HG03108 (cell line): ENCODE data around the gene RUSF1.

Experiments used
- ATAC-seq: cut with Tn5 transposase; IDR thresholded peaks from one replicate; pipeline ENCODE4 v1.9.1; 2021; ENCODE audit warnings: moderate library complexity; ENCODE audit not compliant: unreplicated experiment

RUSF1 gene

GRCh38 chr16:31471875-31472708 lies 36.1 kb downstream of the RUSF1 start, which contains the start of gene TGFB1I1:
TSS of gene TGFB1I1 (plus strand) at chr16:31472152. CDS start at chr16:31472189, 37 bp downstream.
- no peak for ATAC-seq

GRCh38 chr16:31471241-31471874 lies 36.8 kb downstream of the RUSF1 start:
- no peak for ATAC-seq

GRCh38 chr16:31470615-31471014 lies 37.6 kb downstream of the RUSF1 start:
- no peak for ATAC-seq

GRCh38 chr16:31467858-31468257 lies 40.3 kb downstream of the RUSF1 start:
- no peak for ATAC-seq

- peak; percentile 80 for ATAC-seq
These were observed 40.9 kb downstream of the RUSF1 start for GRCh38 chr16:31467151-31467773.

- ATAC-seq, result no peak
These were observed 41.8 kb downstream of the RUSF1 start for GRCh38 chr16:31466381-31466841.

GRCh38 chr16:31465788-31466370 lies 42.3 kb downstream of the RUSF1 start:
- ATAC-seq, result no peak

GRCh38 chr16:31464781-31465260 lies 43.4 kb downstream of the RUSF1 start:
- ATAC-seq, result no peak

GRCh38 chr16:31464348-31464769 lies 43.8 kb downstream of the RUSF1 start:
- no peak for ATAC-seq

GRCh38 chr16:31461921-31462804 lies 46.0 kb downstream of the RUSF1 start:
- no peak for ATAC-seq

GRCh38 chr16:31461201-31461920 lies 46.8 kb downstream of the RUSF1 start:
- ATAC-seq, result no peak

GRCh38 chr16:31460582-31461002 lies 47.6 kb downstream of the RUSF1 start:
- no peak for ATAC-seq

- peak; percentile 60 for ATAC-seq
These were observed 48.3 kb downstream of the RUSF1 start for GRCh38 chr16:31459687-31460581.

GRCh38 chr16:31458844-31459686 lies 49.1 kb downstream of the RUSF1 start, which contains the start of gene ARMC5:
TSS of gene ARMC5 (plus strand) at chr16:31459501. CDS start at chr16:31459525, 24 bp downstream.
- peak; percentile 68 for ATAC-seq

GRCh38 chr16:31458073-31458843 lies 49.9 kb downstream of the RUSF1 start:
- peak; percentile 14 for ATAC-seq

- no peak for ATAC-seq
These were observed 51.2 kb downstream of the RUSF1 start for GRCh38 chr16:31456988-31457360.
